A549 (cell line): ENCODE results near the gene PLEKHG4B.
"Not testable (repeated sequence)": the region's sequence is repeated elsewhere in the genome, so short reads cannot be mapped to it uniquely, and the experiment has no call there.

ENCODE experiments used
- BHLHE40 ChIP-seq: IDR thresholded peaks from 2 replicates; pipeline ENCODE4 v1.6.1; 2012; ENCODE audit warnings: low read depth, low read length, inconsistent platforms
- CTCF ChIP-seq: fragments of >200 bp; sonication (Bioruptor Twin); formaldehyde crosslinking; IDR thresholded peaks from 3 replicates; pipeline ENCODE4 v1.5.1; 2016
- ELK1 ChIP-seq: fragments of 150-350 bp; IDR thresholded peaks from 2 replicates; pipeline ENCODE4 v1.6.1; 2014; ENCODE audit warnings: low read depth, mild to moderate bottlenecking, low read length
- HDAC2 ChIP-seq: fragments of 200-600 bp; sonication (generic); IDR thresholded peaks from 2 replicates; pipeline ENCODE4 v1.6.1; 2016
- HMGXB4 ChIP-seq: fragments of 250-450 bp; sonication (Bioruptor Pico); IDR thresholded peaks from 2 replicates; pipeline ENCODE4 v1.5.0; 2021; ENCODE audit warnings: mild to moderate bottlenecking, moderate library complexity, borderline replicate concordance
- MAFK ChIP-seq: fragments of 450-650 bp; IDR thresholded peaks from 2 replicates; pipeline ENCODE4 v1.6.1; 2014; ENCODE audit not compliant: partially characterized antibody
- MYC ChIP-seq: IDR thresholded peaks from 2 replicates; pipeline ENCODE4 v1.6.1; 2012; ENCODE audit warnings: mild to moderate bottlenecking, inconsistent platforms, low read length, improper control_type of control experiment, borderline replicate concordance
- NR3C1 ChIP-seq: fragments of >200 bp; sonication (Bioruptor Twin); formaldehyde crosslinking; IDR thresholded peaks from 3 replicates; pipeline ENCODE4 v1.6.1; 2017
- POLR2A ChIP-seq: IDR thresholded peaks from 2 replicates; pipeline ENCODE4 v1.6.1; 2012; ENCODE audit warnings: mild to moderate bottlenecking, low read length
- POLR2AphosphoS2 ChIP-seq: conservative IDR thresholded peaks from 2 replicates; pipeline ENCODE4 v1.6.1; 2012; ENCODE audit warnings: low read length, improper control_type of control experiment, inconsistent platforms
- REST ChIP-seq: fragments of 200-600 bp; sonication (generic); IDR thresholded peaks from 2 replicates; pipeline ENCODE4 v1.6.1; 2016; ENCODE audit warnings: antibody characterized with exemption, mild to moderate bottlenecking, moderate library complexity

GRCh38 chr5:217494-218456 is 125.8 kb downstream of the PLEKHG4B start, which contains the start of the genes CCDC127 and SDHA:
- TF ChIP-seq CTCF (peak; percentile 60), POLR2A (peak; percentile 80)
- not testable (repeated sequence) for TF ChIP-seq BHLHE40, REST, MYC, POLR2AphosphoS2, HMGXB4, MAFK, ELK1, HDAC2, NR3C1
